HCT116 (cell line): ENCODE measurements around the gene OR2AG1. TPM values are rescaled to one million over a fixed set of nuclear protein-coding genes. Genes with fewer than 3 reads are reported as not detected.
A peak's percentile ranks its signal among the peaks of the same experiment; 100 is the strongest.

Experiments used
- ATAC-seq: fragments of 200-7000 bp; cut with Tn5 transposase; 2 replicates; pipeline ENCODE4 v1.9.1; 2020; ENCODE audit warnings: mild to moderate bottlenecking, moderate library complexity
- BruUV-seq: library from RNA; stranded (reverse); fragments of 400-500 nt; replicated peaks from 2 replicates; lab custom pipeline; 2021; lab: Mats Ljungman, UMichigan
- CTCF ChIA-PET: fragments of 300-600 bp; sonication (Branson Sonifier 250); formaldehyde crosslinking; loops from one replicate; lab custom pipeline; 2021; ENCODE audit warnings: antibody characterized with exemption; lab: Charles Lee
- POLR2A ChIA-PET: fragments of 300-600, 350-600 bp; sonication (Branson Sonifier 250); formaldehyde crosslinking; loops from one replicate; lab custom pipeline; 2021; ENCODE audit warnings: antibody characterized with exemption; lab: Charles Lee
- RAD21 ChIA-PET, 2 experiments: fragments of 300-600 bp; sonication (Branson Sonifier 250); formaldehyde crosslinking; loops; one replicate each; lab custom pipeline; 2023; ENCODE audit warnings: low total read pairs in 2 of 2; ENCODE audit not compliant: uncharacterized antibody in 2 of 2, unreplicated experiment in 2 of 2, low non-redundant PET in 1 of 2; lab: Charles Lee
- DNase-seq: peaks from one replicate; pipeline ENCODE4 v3.0.0-alpha.2; 2010; ENCODE audit warnings: low read depth, low spot score
- H2AFZ ChIP-seq: fragments of 200-600 bp; shearing (Covaris generic), sonication (generic); 2 replicates; pipeline ENCODE4 v1.6.1; 2017; ENCODE audit warnings: low read depth, mixed run types, mixed read lengths, antibody characterized with exemption, low read length; ENCODE audit not compliant: poor library complexity, severe bottlenecking
- H3K27ac ChIP-seq: 2 replicates; pipeline ENCODE4 v1.5.1; 2012; ENCODE audit warnings: low read depth, low read length
- H3K27me3 ChIP-seq: fragments of 200-600 bp; sonication (generic); 2 replicates; pipeline ENCODE4 v1.6.1; 2016; ENCODE audit warnings: mixed run types, low read length, mixed read lengths; ENCODE audit not compliant: insufficient read depth
- H3K36me3 ChIP-seq, 2 experiments: fragments of 200-500 bp in 1 of 2; fragments of 200-600 bp in 1 of 2; sonication (Bioruptor generic) in 1 of 2; sonication (generic) in 1 of 2; 2 replicates each; pipeline versions ENCODE4 v1.5.1 to v1.6.1; 2014 to 2016; ENCODE audit warnings: low read length in 2 of 2, inconsistent platforms in 1 of 2, mixed read lengths in 1 of 2, mixed run types in 1 of 2; ENCODE audit not compliant: insufficient read depth in 2 of 2, control insufficient read depth in 1 of 2
- H3K4me1 ChIP-seq, 2 experiments: fragments of 200-600 bp in 1 of 2; sonication (generic) in 1 of 2; 2 replicates each; pipeline versions ENCODE4 v1.5.1 to v1.6.1; 2012 to 2017; ENCODE audit warnings: low read length in 2 of 2, inconsistent platforms in 1 of 2, mild to moderate bottlenecking in 1 of 2, mixed read lengths in 1 of 2, mixed run types in 1 of 2, moderate library complexity in 1 of 2; ENCODE audit not compliant: insufficient read depth in 2 of 2, control insufficient read depth in 1 of 2
- H3K4me2 ChIP-seq: fragments of 200-600 bp; sonication (generic); 2 replicates; pipeline ENCODE4 v1.6.1; 2017; ENCODE audit warnings: mixed run types, low read length, mixed read lengths
- H3K4me3 ChIP-seq, 2 experiments: fragments of 200-600 bp in 1 of 2; sonication (generic) in 1 of 2; replicated peaks in 1 of 2; 2 replicates each; pipeline ENCODE4 v1.5.1; 2011 to 2016; ENCODE audit warnings: low read length in 2 of 2, control low read depth in 1 of 2, low read depth in 1 of 2, mild to moderate bottlenecking in 1 of 2, mixed read lengths in 1 of 2, mixed run types in 1 of 2
- H3K79me2 ChIP-seq: fragments of 200-600 bp; sonication (generic); 2 replicates; pipeline ENCODE4 v1.6.1; 2017; ENCODE audit warnings: mild to moderate bottlenecking, mixed run types, low read length, moderate library complexity, mixed read lengths; ENCODE audit not compliant: insufficient read depth
- H3K9ac ChIP-seq: fragments of 200-600 bp; sonication (generic); 2 replicates; pipeline ENCODE4 v1.6.1; 2016; ENCODE audit warnings: low read length, mixed read lengths
- H3K9me2 ChIP-seq: fragments of 200-600 bp; sonication (generic), shearing (Covaris generic); 2 replicates; pipeline ENCODE4 v1.6.1; 2017; ENCODE audit warnings: mixed run types, mild to moderate bottlenecking, moderate library complexity; ENCODE audit not compliant: insufficient read depth
- H3K9me3 ChIP-seq, 2 experiments: fragments of 200-500 bp in 1 of 2; fragments of 200-600 bp in 1 of 2; sonication (Bioruptor generic) in 1 of 2; sonication (generic) in 1 of 2; 2 replicates each; pipeline ENCODE4 v1.6.1; 2014 to 2017; ENCODE audit warnings: low read length in 2 of 2, mixed read lengths in 2 of 2, inconsistent platforms in 1 of 2, low read depth in 1 of 2, mild to moderate bottlenecking in 1 of 2, mixed run types in 1 of 2, moderate library complexity in 1 of 2; ENCODE audit not compliant: control insufficient read depth in 1 of 2, insufficient read depth in 1 of 2
- H4K20me1 ChIP-seq: fragments of 200-600 bp; sonication (generic), shearing (Covaris generic); 2 replicates; pipeline ENCODE4 v1.6.1; 2017; ENCODE audit warnings: mixed run types, mild to moderate bottlenecking, moderate library complexity; ENCODE audit not compliant: insufficient read depth
- ATF3 ChIP-seq: IDR thresholded peaks from 2 replicates; pipeline ENCODE4 v1.6.1; 2012
- CEBPB ChIP-seq: IDR thresholded peaks from 2 replicates; pipeline ENCODE4 v1.6.1; 2012; ENCODE audit warnings: low read depth
- CTCF ChIP-seq, 3 experiments: fragments of 200-600 bp in 1 of 3; sonication (generic) in 1 of 3; IDR thresholded peaks in 2 of 3; conservative IDR thresholded peaks in 1 of 3; 2 replicates each; pipeline ENCODE4 v1.5.1; 2012 to 2017; ENCODE audit warnings: low read depth in 2 of 3, low read length in 2 of 3, antibody characterized with exemption in 1 of 3, borderline replicate concordance in 1 of 3, control low read depth in 1 of 3, mild to moderate bottlenecking in 1 of 3, mixed read lengths in 1 of 3, mixed run types in 1 of 3, moderate library complexity in 1 of 3; ENCODE audit not compliant: insufficient read depth in 1 of 3
- EGR1 ChIP-seq: IDR thresholded peaks from 2 replicates; pipeline ENCODE4 v1.6.1; 2012; ENCODE audit warnings: low read depth
- ELF1 ChIP-seq: IDR thresholded peaks from 2 replicates; pipeline ENCODE4 v1.6.1; 2012; ENCODE audit warnings: low read depth, borderline replicate concordance
- EZH2 ChIP-seq: fragments of 200-600 bp; sonication (generic); IDR thresholded peaks from 2 replicates; pipeline ENCODE4 v1.6.1; 2017; ENCODE audit warnings: antibody characterized with exemption, mixed run types
- EZH2phosphoT487 ChIP-seq: fragments of 200-600 bp; IDR thresholded peaks from 2 replicates; pipeline ENCODE4 v1.6.1; 2018; ENCODE audit warnings: antibody characterized with exemption, borderline replicate concordance
- FOSL1 ChIP-seq: IDR thresholded peaks from 2 replicates; pipeline ENCODE4 v1.6.1; 2012; ENCODE audit warnings: low read depth
- POLR2AphosphoS5 ChIP-seq: IDR thresholded peaks from 2 replicates; pipeline ENCODE4 v1.6.1; 2011; ENCODE audit warnings: mild to moderate bottlenecking, low read depth, low read length, moderate library complexity
- RAD21 ChIP-seq: IDR thresholded peaks from 2 replicates; pipeline ENCODE4 v1.6.1; 2012; ENCODE audit warnings: low read depth, mild to moderate bottlenecking
- REST ChIP-seq: IDR thresholded peaks from 2 replicates; pipeline ENCODE4 v1.6.1; 2012; ENCODE audit warnings: low read depth
- SRF ChIP-seq: IDR thresholded peaks from 2 replicates; pipeline ENCODE4 v1.6.1; 2012; ENCODE audit warnings: low read depth
- TCF7L2 ChIP-seq: IDR thresholded peaks from 2 replicates; pipeline ENCODE4 v1.7.0; 2011; ENCODE audit warnings: borderline replicate concordance, inconsistent platforms; ENCODE audit not compliant: insufficient read depth, insufficient read length; ENCODE audit errors: extremely low read depth
- YY1 ChIP-seq: IDR thresholded peaks from 2 replicates; pipeline ENCODE4 v1.6.1; 2011; ENCODE audit warnings: low read length, low read depth, moderate library complexity, mild to moderate bottlenecking; ENCODE audit not compliant: insufficient replicate concordance; ENCODE audit errors: extremely low read depth
- ZBTB33 ChIP-seq: IDR thresholded peaks from 2 replicates; pipeline ENCODE4 v1.6.1; 2011; ENCODE audit warnings: mild to moderate bottlenecking, low read length, moderate library complexity; ENCODE audit not compliant: insufficient replicate concordance; ENCODE audit errors: extremely low read depth
- intact Hi-C: fragments of 100-400 bp; cut with micrococcal nuclease; formaldehyde crosslinking; loops from 2 replicates; pipeline ENCODE4 v1.10.0; 2022
- total RNA-seq: library from RNA; stranded (reverse); gene quantifications from one replicate; pipeline ENCODE4 v1.2.1, GENCODE V29; 2021; ENCODE audit not compliant: unreplicated experiment

Gene OR2AG1
- total RNA-seq, 1 experiment from 2014 or later = not detected

GRCh38 chr11:6757373-6757967 is 25.4 kb upstream of the OR2AG1 start:
- BruUV-seq = no TSS peak
- ATAC-seq = peak; percentile 89
- no peaks in the 10 kb centered on the region for H4K20me1 ChIP-seq
- peak; percentile 32 for DNase-seq
- RAD21 ChIA-PET = no interaction called here
- POLR2A ChIA-PET = no interaction called here
- no peaks in the 10 kb centered on the region for H3K4me1 ChIP-seq
- no peaks in the 10 kb centered on the region for H3K9me3 ChIP-seq
- CTCF ChIA-PET = interaction anchor here (0.7 to 1.8 kb wide), 10 partner anchors 8 to 378 kb away, joined by 3 to 11 read pairs (median 4); no protein-coding TSS in a partner anchor
- no peak overlapping the region for H2AFZ ChIP-seq
- no peak overlapping the region for H3K4me2 ChIP-seq
- no peaks in the 10 kb centered on the region for H3K27me3 ChIP-seq
- TF ChIP-seq RAD21 (peak; percentile 60), FOSL1 (no peak), SRF (no peak), EZH2 (no peak), EZH2phosphoT487 (no peak), YY1 (no peak), ATF3 (no peak), REST (no peak), TCF7L2 (no peak), ZBTB33 (no peak), CTCF (IDR thresholded peaks at IDR 0.05 in 2 of 3, conservative IDR thresholded peaks at IDR 0.05 in 1 of 3; ENCODE audit: borderline replicate concordance in 1 of 3, insufficient read depth in 1 of 3, low read depth in 2 of 3, low read length in 2 of 3) (peak; percentile 51 to 69 (median 61); a peak in 5 of 6 replicates), ELF1 (no peak), CEBPB (no peak), POLR2AphosphoS5 (no peak), EGR1 (no peak)
- no peak overlapping the region for H3K4me3 ChIP-seq
- H3K36me3 ChIP-seq = no peaks in the 10 kb centered on the region
- no peaks in the 10 kb centered on the region for H3K79me2 ChIP-seq
- intact Hi-C loops = loop anchor here (1.0 to 10.0 kb wide), 3 partner anchors 54 to 687 kb away; no protein-coding TSS in a partner anchor
- H3K9me2 ChIP-seq = no peaks in the 10 kb centered on the region
- no peak overlapping the region for H3K9ac ChIP-seq
- H3K27ac ChIP-seq = no peak overlapping the region
